HuH-7.5 (cell line): ENCODE measurements around the gene RAC3.
"Not testable (repeated sequence)": the region's sequence is repeated elsewhere in the genome, so short reads cannot be mapped to it uniquely, and the experiment has no call there.

Experiments
- DNase-seq: peaks from one replicate; pipeline ENCODE4 v3.0.0; 2011; ENCODE audit warnings: low spot score

RAC3 gene

DNA sequence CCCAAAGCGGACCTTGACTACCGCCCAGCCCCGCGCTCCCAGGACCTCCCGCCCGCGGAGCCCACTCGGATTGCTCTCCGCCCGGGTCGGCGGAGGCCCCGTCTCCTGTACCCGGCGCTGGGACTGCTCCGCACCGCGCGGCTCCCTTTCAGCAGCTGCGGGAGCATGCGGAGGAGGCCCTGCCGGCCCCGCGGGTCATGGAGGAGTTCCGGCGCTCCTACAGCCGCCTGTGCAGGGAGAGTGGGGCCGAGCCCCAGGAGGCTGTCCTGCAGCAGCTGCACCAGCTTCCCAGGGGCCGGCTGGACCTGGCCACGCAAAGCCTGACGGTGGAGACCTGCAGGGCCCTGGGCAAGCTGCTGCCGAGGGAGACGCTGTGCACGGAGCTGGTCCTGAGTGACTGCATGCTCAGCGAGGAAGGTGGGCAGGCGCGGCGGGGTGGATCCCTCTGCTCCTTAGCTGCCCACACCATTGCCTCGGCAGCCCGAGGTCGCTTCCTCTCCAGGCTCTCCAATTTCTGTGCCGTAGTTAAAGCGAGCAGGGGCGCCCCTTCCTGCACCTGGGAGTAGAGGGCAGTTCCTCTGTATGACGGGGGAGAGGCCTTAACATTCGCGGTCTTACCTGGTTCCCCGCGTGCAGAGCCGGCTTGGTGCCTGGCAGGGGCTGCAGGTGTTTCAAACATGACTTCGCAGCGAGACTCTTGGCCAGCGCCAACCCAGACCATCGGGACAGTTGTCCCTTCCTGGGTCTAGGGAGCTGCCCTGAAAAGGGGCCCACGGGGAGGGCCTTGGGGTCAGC is 7.8 kb upstream of the RAC3 start:
- DNase-seq, result peak; percentile 67

DNA sequence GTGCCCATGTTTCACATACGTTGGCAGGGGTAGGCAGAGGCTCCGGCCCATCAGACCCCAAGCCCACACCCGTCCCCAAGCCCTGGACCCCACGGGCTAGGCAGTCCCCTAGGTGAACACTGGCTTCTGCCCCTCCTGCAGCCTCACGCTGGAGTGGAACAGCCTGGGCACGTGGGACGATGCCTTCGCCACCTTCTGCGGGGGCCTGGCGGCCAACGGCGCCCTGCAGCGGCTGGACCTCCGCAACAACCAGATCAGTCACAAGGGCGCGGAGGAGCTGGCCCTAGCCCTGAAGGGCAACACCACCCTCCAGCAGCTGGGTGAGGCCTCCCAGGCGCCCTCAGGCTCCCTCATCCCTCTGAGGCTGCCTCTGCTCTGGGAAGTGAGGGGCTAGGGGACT is 6.6 kb upstream of the RAC3 start:
- no peak for DNase-seq

DNA sequence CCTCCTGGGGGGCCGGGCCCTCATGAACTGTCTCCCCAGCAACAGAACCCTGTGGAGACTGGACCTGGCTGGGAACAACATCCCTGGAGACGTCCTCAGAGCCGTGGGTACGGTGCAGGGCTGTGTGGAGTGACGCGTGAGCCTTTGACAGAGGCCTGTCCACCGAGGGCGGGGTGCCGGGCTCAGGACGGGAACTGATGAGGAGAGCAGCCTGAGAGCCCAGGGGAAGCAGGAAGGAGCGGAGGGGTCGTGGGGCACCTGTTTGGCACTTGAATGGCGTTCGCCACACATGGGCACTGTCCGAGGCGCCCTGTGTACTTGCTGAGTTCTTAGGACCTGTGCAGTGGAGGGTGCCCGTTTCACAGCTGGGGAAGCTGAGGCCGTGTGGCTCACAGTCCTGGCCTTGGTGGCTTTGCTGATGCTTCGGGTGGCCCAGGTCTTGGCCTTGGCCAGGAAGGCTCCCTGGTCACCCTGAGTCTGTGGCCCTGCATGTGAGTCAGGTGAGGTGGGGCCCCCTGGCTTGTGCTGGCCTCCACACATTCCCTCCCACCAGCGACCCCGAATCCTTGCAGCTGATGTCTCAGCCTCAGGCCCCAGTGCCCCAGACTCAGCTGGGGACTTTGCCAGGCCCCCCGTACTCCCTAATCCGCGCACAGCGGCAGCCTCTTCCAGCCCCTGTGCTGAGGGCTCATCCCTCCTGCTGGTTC is 5.9 kb upstream of the RAC3 start:
- DNase-seq, result no peak

GRCh38 chr17:82028246-82028645 is 3.2 kb upstream of the RAC3 start:
- DNase-seq, result no peak

DNA sequence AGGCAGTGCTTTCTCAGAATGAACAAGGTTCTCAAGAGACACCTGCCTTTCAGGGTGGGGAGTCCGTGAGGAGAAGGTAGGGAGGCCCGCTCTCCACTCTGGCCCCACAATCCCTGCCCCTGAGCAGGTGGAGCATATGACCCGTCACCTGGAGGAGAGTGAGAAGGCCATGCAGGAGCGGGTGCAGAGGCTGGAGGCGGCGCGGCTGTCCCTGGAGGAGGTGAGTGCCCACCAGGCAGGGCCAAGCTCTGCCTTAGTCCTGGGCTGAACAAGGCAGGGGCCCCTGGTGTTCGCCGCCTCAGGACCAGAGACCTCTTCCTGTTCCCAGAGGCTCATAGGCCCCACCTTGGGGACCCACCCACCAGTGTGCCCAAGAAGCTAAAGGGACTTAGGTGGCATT is 2.5 kb upstream of the RAC3 start:
- no peak for DNase-seq

DNA sequence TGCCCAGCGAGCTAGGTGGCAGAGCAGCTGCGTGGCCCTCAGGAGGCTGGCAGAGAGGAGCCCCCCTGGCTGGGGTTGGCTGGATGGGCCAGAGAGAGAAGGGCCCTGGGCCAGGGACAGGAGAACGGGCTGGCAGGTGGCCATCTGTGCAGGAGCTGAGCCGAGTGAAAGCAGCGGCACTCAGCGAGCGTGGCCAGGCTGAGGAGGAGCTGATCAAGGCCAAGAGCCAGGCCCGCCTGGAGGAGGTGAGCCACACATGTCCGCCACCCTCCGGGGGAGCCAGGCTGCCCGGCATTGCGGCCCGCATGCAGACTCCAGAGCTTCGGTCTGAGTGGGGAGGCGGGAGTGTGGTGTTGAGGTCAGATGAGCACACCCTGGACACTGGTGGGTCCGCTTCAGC is 2.1 kb upstream of the RAC3 start:
- DNase-seq, result no peak

GRCh38 chr17:82029990-82030469 is 1.4 kb upstream of the RAC3 start:
- no peak for DNase-seq

DNA sequence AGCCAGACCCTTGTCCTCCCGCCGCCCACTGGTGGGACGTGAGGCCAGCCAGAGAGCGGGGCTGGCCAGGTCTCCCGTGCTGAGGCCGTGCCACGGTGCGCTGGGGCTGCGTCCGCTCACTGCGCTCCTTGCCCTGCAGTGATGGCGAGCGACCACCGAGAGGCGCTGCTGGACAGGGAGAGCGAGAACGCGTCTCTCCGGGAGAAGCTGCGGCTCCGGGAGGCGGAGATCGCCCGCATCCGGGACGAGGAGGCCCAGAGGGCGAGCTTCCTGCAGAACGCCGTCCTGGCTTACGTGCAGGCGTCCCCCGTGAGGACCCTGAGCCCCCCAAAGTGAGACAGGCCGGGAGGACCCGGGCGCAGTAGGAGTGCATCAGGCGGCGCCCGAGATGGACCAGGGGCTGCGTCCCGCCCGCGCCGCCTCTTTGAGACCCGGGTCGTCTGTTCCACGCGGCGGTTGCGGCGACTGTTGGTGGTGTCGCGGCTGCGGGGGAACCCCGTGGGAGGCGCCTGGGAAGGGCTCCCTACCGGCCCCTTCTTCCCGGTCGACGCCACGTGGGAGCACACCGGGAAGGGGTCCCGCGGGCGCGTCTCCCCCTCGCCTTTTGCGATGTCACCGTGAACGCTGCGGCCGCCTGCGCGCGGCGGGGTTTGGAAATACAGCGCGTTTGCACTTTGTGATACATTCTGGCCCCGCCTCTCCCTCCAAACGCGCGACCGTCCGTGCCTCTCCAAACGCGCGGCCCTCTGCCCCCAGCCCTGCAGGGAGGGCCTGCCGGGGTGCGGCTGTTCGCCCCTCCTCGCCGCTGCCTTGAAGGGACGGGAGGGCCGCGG is 792 bp upstream of the RAC3 start:
- peak; percentile 92 for DNase-seq

DNA sequence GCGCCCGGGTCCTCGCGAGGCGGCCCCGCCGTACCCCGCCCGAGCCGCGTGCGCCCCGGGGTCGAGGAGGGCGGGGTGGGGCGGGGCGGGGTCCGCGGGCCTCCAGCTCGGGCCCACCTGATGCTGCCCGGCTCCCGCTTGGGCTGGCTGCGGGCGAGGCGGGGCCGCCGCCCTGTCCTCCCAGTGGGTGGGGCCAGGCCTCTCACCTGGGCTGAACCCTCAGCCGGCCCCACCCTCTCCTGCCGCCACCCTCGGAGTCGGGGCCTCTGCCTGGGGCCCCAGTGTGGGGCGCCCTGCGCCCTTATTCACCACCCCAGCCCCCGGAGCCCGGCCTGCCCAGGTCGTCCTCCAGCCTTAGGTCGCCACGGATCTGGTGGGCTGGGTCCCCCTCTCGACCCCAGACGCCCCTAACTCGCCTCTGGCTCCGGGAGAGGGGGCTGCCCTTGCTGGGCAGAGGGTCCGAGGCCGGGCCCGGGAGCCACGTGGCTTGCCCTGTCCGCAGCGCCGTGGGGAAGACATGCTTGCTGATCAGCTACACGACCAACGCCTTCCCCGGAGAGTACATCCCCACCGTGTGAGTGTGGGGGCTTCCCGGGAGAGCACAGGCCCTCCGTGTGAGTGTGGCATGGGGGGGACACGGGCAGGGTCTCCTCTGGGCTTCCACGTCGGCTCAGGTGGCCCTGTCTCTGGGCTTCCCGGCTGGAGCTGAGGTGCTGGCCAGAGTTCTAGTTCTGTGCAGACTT is 578 bp downstream of the RAC3 start:
- DNase-seq, result peak; percentile 84

DNA sequence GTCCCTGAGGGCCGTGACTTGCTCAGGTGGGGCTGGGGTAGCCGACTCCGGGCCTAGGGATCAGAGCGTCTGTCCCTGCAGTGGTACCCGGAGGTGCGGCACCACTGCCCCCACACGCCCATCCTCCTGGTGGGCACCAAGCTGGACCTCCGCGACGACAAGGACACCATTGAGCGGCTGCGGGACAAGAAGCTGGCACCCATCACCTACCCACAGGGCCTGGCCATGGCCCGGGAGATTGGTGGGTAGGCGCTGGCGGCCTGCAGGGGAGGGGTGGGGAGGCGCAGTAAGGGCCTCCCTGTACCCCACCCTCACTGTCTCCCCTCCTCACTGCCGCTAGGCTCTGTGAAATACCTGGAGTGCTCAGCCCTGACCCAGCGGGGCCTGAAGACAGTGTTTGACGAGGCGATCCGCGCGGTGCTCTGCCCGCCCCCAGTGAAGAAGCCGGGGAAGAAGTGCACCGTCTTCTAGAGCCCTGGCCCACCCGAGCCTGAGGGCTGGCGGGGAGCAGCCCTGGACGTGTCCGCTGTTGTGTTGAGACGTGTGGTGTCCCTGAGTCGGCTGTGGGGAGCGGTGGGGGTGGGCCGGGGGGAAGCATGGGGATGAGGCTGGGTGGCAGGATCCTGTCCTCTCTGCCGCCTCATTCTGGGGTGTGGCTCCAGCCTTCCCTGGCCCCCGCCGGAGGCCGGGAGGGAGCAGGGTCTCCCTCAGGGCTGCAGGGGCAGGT is 2.0 kb downstream of the RAC3 start:
- DNase-seq, result no peak

GRCh38 chr17:82034371-82035011 is 3.0 kb downstream of the RAC3 start:
- DNase-seq, result no peak

DNA sequence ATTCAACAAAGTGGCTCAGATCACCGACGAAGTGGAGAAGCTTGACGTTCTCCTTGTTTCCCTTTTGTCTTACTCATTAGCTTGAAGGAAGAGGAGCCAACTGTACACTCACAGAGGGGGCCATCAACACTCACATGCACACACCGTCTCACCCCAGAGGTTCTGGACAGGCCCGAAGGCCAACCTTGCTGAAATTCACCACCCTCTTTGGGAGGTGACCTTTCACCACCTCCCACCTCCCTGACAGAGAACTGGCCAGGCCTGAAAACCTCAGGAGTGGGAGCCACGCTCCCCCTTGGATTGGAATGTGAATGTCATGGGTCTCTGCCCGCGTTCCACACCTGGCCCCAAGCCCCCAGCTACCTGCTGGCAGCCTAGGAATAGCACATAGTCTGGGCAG is 4.0 kb downstream of the RAC3 start:
- no peak for DNase-seq

DNA sequence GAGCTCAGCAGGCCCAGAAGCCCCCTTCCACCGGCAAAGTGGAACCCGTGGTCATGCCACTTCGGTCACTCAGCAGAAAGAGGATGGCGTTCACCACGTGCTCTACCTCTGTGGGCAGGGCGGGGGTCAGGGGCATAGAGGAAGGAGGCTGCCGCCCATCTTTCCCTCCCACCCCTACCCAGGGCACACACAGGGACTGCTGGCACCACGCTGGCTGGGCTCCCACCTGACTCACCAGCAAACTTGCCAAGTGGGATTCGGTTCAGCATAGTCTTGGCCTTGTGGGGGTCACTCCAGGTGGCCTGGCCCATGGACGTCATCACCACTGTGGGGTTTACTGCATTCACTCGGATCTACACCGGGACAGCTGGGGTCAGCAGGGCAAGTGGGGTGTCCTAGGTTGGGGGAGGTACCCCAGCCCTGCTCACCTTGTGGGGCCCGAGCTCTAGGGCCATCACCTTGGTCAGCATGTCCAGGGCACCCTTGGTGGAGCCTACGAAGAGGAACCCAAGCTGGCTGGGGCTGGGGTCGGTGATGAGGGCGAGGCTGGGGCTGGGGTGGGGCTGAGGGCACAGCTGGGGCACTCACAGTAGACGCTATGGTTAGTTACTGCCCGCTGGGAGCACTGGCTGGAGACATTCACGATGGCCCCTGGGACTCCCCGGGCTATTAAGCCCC is 4.6 kb downstream of the RAC3 start:
- DNase-seq, result no peak

GRCh38 chr17:82036634-82037091 is 5.2 kb downstream of the RAC3 start:
- DNase-seq, result no peak

DNA sequence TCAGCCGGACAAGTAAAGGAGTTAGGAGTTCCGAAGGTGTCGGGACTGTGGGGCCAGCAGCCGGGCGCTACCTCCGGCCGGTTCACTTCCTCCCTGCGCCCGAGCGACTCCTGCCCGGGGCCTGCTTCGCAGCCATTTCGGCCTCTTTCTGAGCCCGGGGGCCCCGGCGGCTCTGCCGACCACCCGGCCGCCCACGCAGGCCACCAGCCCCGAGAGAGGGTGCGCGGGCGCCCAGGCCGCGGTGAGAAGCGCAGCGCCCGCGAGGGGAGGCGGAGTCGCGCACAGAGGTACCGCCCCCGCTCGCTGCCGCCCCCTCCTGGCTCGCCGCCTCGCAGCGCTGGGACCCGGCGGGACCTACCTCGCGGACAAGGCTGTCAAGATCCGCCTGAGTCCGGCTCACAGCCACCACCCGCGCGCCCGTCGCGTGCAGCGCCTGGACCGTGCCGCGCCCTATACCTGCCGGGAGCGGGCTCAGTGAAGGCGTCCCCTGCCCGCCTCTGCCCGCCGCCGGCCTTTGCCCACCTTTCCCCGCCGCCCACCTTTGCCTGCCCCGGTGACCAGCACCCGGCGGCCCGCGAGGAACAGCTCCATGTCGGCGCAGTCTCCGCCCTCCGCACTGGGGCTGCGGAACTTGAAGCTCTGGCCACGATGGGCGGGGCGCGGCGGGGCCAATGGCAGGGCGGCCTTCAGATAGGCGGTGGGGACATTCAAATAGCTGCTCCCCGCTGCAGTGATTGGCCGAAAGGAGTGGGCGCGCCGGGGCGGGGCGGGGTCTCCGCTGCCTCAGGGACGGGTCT is 5.8 kb downstream of the RAC3 start, which contains the start of gene DCXR:
DCXR (minus strand) TSS at position 606 of the 797 bp plus-strand sequence; CDS start at position 591, 15 bp downstream.
- DNase-seq, result peak; percentile 98

GRCh38 chr17:82037889-82038195 is 6.4 kb downstream of the RAC3 start:
- no peak for DNase-seq

DNA sequence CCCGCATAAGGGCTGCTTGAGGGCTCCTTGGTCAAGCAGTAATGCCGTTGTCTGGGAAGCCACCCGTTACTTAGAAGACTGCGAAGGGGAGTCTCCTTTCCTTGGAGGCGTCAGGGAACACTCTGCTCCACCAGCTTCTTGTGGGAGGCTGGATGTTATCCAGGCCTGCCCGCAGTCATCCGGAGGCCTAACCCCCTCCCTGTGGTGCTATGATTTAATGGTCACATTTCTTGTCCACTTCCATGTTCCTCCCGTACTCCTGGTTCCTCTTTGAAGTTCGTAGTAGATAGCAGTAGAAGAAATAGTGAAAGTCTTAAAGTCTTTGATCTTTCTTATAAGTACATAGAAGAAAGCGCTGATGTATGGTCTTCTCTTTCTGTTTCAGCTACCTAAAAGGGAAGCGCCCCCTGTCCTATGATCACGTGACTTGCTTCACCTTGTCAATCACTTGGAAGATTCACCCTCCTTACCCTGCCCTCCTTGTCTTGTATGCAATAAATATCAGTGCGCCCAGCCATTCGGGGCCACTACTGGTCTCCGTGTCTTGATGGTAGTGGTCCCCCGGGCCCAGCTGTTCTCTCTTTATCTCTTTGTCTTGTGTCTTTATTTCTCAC is 7.4 kb downstream of the RAC3 start:
- DNase-seq, result not testable (repeated sequence)

- DNase-seq, result no peak
Measured at GRCh38 chr17:82039695-82040299, 8.3 kb downstream of the RAC3 start.
